Measurements from ENCODE around the gene HERC2. TPM values are rescaled to one million over a fixed set of nuclear protein-coding genes. Genes with fewer than 3 reads are reported as not detected.
"Not testable (repeated sequence)": the region's sequence is repeated elsewhere in the genome, so short reads cannot be mapped to it uniquely, and the experiment has no call there.

HERC2 gene
- total RNA-seq, 1 donor from 2014 or later: 55.3 TPM

GRCh38 chr15:28208583-28208982 is 113.4 kb downstream of the HERC2 start:
- ATAC-seq: no peak
- no peaks in the 10 kb centered on the region for H3K4me1 ChIP-seq

GRCh38 chr15:28205640-28206039 is 116.3 kb downstream of the HERC2 start:
- H3K4me1 ChIP-seq; H3K4me3 ChIP-seq; DNase-seq; H3K27me3 ChIP-seq (ENCODE audit: low read depth); H3K9me3 ChIP-seq; H3K27ac ChIP-seq; ATAC-seq; intact Hi-C loops (cut with DNase I): not testable (repeated sequence)
- H3K36me3 ChIP-seq: peaks cover 36% of the 10 kb centered on the region

More at GRCh38 chr15:28208583-28208982, 113.4 kb downstream of the HERC2 start:
- Histone ChIP-seq H3K9me3 (no peaks in the 10 kb centered on the region), H3K36me3 (peaks cover 37% of the 10 kb centered on the region), H3K27me3 (ENCODE audit: low read depth) (no peaks in the 10 kb centered on the region), H3K4me3 (no peak overlapping the region), H3K27ac (no peak overlapping the region)
- intact Hi-C loops (cut with DNase I): no loop called here
- DNase-seq: no peak
- TF ChIP-seq, protein P1, sequence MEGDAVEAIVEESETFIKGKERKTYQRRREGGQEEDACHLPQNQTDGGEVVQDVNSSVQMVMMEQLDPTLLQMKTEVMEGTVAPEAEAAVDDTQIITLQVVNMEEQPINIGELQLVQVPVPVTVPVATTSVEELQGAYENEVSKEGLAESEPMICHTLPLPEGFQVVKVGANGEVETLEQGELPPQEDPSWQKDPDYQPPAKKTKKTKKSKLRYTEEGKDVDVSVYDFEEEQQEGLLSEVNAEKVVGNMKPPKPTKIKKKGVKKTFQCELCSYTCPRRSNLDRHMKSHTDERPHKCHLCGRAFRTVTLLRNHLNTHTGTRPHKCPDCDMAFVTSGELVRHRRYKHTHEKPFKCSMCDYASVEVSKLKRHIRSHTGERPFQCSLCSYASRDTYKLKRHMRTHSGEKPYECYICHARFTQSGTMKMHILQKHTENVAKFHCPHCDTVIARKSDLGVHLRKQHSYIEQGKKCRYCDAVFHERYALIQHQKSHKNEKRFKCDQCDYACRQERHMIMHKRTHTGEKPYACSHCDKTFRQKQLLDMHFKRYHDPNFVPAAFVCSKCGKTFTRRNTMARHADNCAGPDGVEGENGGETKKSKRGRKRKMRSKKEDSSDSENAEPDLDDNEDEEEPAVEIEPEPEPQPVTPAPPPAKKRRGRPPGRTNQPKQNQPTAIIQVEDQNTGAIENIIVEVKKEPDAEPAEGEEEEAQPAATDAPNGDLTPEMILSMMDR (IDR thresholded peaks at IDR 0.05): no peak

- H3K4me3 ChIP-seq; H3K4me1 ChIP-seq; H3K27me3 ChIP-seq (ENCODE audit: low read depth); ATAC-seq; H3K9me3 ChIP-seq; intact Hi-C loops (cut with DNase I); H3K27ac ChIP-seq; DNase-seq: not testable (repeated sequence)
- H3K36me3 ChIP-seq: peaks cover 45% of the 10 kb centered on the region
Observed at GRCh38 chr15:28203055-28203828, 118.7 kb downstream of the HERC2 start.

DNA sequence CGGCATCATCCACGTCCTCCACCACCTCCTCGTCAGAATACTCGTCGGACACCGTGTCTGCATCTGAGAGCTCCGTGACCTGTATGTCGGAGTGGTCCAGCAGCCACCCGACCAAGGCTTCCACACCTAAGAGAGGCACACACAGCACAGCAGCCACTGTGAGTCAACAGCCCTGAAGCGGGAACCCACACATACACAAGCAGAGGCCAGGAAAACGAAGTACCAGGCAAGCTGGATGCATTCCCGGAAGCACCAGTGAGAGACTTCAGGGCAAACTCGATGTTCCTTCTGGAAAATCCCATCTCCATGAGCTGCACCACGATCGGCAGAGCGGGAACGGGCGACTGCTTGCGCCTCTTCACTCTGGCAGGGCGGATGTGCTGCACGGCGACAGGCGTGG is 119.9 kb downstream of the HERC2 start:
- DNase-seq; H3K4me1 ChIP-seq; intact Hi-C loops (cut with DNase I); H3K27me3 ChIP-seq (ENCODE audit: low read depth); H3K27ac ChIP-seq; H3K9me3 ChIP-seq; H3K4me3 ChIP-seq: not testable (repeated sequence)
- peak in 1 of 2 donors; percentile 25 for ATAC-seq
- H3K36me3 ChIP-seq: peaks cover 56% of the 10 kb centered on the region

GRCh38 chr15:28198215-28198614 is 123.8 kb downstream of the HERC2 start:
- H3K27ac ChIP-seq; H3K9me3 ChIP-seq; DNase-seq; H3K27me3 ChIP-seq (ENCODE audit: low read depth); intact Hi-C loops (cut with DNase I); H3K4me1 ChIP-seq; H3K4me3 ChIP-seq; ATAC-seq: not testable (repeated sequence)
- peaks cover 62% of the 10 kb centered on the region for H3K36me3 ChIP-seq

- H3K4me1 ChIP-seq; H3K9me3 ChIP-seq; H3K27ac ChIP-seq; H3K4me3 ChIP-seq; DNase-seq; intact Hi-C loops (cut with DNase I); ATAC-seq; H3K27me3 ChIP-seq (ENCODE audit: low read depth): not testable (repeated sequence)
- peaks cover 66% of the 10 kb centered on the region for H3K36me3 ChIP-seq
Observed at GRCh38 chr15:28197694-28198093, 124.3 kb downstream of the HERC2 start.

DNA sequence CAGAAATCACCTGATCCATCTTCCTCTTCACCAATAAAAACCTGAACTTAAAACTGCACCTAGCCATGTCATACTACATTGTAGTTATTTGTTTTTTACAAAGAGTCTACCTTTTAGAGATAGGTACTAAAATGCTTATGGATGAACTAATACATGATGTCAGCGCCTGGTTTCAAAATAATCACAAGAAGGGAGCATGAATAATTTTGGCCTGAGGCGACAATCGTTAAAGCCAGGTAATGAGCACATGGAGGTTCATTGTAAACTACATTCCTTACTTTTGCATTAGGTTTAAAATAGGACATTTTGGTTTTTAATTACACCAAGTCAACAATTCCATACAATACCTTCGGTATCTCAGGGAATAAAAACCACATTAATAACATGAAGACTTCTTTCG is 125.4 kb downstream of the HERC2 start:
- H3K27me3 ChIP-seq (ENCODE audit: low read depth); H3K4me3 ChIP-seq; H3K27ac ChIP-seq; intact Hi-C loops (cut with DNase I); H3K9me3 ChIP-seq; ATAC-seq; DNase-seq; H3K4me1 ChIP-seq: not testable (repeated sequence)
- peaks cover 70% of the 10 kb centered on the region for H3K36me3 ChIP-seq

DNA sequence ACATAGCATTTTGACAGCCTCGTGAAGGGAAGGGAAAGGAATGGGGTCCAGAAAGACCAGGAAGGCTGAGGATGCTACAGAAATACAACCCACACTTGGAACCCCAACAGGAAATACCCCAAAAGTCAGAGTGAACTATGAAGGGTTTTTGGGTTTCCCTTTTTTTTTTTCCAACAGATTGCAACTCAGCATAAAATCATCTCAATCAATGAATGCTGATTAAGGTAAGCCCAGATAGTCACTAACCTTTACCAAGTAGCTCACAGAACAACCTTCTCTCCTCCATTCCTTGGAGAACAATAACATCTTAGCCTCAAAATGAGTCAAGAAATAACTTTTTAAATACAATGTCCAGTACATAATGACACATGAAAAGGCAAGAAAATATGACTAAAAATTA is 129.2 kb downstream of the HERC2 start:
- Histone ChIP-seq H3K27ac (no peak overlapping the region), H3K36me3 (peaks cover 73% of the 10 kb centered on the region), H3K9me3 (no peaks in the 10 kb centered on the region), H3K4me3 (no peak overlapping the region), H3K27me3 (ENCODE audit: low read depth) (no peaks in the 10 kb centered on the region), H3K4me1 (no peaks in the 10 kb centered on the region)
- no peak for DNase-seq
- TF ChIP-seq, protein P1 (IDR thresholded peaks at IDR 0.05): no peak
- intact Hi-C loops (cut with DNase I): no loop called here
- ATAC-seq: no peak
